Stimulated activated CD8-positive, alpha-beta memory T cell treated with anti-CD3 and anti-CD28 coated beads, Interleukin-15, amount 100 ng/mL, for 1 hour (primary cell): Measurements from ENCODE around the gene BID.
"Not testable (repeated sequence)": the region's sequence is repeated elsewhere in the genome, so short reads cannot be mapped to it uniquely, and the experiment has no call there.

Source experiments
- DNase-seq: peaks from one replicate; pipeline ENCODE4 v3.0.0-alpha.2; 2020; ENCODE audit warnings: low read depth

BID gene

DNA sequence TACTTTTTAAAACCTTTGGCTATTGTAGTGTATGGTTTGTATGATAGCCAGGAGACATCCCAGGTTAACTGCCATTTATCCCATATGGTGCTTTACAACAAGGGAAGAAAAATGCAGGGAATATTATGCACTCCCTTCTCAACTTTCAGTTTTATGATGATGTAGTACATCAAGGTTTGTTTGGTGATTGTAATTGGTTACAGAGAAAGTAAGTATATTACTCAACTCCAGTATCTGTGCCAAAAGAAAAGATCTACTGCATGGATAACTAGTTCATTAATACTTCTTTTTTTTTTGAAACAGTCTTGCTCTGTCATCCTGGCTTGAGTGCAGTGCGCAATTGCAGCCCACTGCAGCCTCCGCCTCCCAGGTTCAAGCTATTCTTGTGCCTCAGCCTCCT is 70.5 kb downstream of the BID start:
- no peak for DNase-seq

DNA sequence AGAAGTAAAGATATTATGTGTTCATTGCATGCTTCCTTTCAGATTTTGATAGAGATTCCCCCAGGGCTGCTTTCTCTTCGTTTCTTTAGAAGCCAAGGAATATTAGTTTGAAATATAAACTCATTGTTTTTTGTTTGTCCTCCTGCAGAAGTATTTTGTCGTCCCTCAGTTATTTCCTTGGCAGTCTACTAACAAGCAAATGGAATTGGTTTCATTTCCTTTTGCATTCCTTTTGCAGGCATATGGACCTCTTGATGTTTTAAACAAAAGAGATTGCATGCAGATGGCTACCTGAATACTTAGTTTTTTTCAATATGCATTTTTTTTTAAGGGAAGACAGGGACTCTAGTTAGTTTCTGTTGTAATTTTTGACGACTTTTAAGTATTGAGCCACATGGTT is 73.5 kb downstream of the BID start:
- no peak for DNase-seq

DNA sequence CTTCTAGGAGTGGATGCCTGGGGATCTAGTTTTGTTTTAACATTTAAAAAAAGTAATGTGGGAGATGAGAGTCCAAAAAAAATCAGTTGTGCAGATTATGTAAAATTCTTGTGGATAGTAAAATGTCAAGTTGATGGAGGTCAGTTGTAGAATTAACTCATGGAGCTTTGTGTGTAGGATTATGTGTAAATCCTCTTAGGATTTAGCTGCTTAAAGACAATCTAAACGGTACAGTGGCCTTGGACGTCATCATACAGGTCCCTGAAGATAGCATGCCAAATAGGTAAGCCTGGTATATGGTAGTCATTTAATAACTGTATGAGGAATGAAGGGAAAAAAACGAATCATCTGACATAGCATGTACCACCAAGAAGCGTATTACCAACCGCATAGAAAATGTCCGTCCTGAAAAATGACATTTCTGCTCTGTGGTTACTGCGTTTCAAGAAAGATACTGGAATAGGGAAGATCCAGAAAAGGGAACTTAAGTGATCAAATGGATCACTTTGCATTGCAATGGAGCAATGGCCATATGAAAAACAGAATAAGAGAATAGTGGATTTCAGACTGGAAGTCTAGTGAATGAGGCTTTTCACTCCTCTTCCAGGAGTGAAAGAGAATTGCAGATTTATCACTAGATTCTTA is 74.5 kb downstream of the BID start:
- DNase-seq: no peak

- no peak for DNase-seq
Observed at GRCh38 chr22:17698948-17699347, 75.3 kb downstream of the BID start.

DNA sequence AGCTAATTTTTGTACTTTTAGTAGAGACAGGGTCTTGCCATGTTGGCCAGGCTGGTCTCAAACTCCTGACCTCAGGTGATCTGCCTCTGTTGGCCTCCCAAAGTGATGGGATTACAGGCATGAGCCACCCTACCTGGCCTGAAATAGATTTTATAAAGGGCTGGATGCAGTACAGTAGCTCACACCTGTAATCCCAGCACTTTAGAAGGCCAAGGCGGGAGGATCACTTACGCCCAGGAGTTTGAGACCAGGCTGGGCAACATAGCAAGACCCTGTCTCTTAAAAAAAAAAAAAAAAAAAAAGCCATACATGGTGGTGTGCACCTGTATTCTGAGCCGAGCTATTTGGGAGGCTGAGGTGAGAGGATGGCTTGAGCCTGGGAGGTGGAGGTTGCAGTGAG is 76.0 kb downstream of the BID start:
- not testable (repeated sequence) for DNase-seq

DNA sequence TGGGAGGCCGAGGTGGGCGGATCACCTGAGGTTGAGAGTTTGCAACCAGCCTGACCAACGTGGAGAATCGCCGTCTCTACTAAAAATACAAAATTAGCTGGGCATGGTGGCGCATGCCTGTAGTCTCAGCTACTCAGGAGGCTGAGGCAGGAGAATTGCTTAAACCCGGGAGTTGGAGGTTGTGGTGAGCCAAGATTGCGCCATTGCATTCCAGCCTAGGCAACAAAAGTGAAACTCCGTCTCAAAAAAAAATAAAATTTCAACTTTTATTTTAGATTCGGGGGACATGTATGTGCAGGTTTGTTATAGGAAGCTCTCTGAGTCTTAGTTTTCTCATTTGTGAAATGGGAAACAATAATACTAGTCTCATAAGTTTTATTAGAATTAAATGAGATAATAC is 77.1 kb downstream of the BID start:
- not testable (repeated sequence) for DNase-seq

- no peak for DNase-seq
Observed at GRCh38 chr22:17695986-17696385, 78.3 kb downstream of the BID start.

DNA sequence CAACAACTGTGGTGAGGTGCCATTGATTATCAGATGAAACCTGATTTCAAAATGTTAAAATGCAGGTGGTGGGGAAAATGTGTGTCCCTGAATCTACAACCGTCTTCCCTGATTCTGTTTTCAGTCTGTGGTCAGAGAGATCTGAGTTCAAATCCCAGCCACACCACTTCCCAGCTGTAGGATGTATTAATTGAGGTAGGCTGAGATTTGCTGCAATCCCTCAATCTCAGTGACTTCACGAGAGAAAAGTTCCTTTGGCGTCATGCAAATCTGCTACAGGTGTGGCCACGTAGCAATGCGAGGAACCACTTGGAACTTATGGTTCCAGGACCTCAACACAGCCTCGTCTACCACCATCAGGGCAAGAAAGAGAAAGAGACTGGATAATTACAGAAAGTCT is 79.5 kb downstream of the BID start:
- DNase-seq: no peak

DNA sequence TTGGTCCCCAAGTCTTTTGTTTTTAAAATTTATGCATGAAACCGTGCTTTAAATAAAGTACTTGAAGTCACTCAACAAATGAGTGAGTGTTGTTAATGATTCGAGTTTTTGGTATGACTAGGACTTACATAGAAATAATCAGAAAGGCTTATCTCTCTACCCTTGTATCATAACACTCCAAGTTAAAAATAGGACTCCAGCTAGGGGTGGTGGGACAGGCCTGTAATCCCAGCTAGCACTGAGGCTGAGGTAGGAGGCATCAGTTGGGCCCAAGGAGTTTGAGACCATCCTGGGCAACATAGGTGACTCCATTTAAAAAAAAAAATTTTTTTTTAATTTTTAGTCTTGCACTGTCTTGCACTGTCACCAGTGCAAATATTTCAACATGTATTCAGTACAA is 80.1 kb downstream of the BID start:
- DNase-seq: no peak

- DNase-seq: no peak
Observed at GRCh38 chr22:17692841-17693240, 81.4 kb downstream of the BID start.

DNA sequence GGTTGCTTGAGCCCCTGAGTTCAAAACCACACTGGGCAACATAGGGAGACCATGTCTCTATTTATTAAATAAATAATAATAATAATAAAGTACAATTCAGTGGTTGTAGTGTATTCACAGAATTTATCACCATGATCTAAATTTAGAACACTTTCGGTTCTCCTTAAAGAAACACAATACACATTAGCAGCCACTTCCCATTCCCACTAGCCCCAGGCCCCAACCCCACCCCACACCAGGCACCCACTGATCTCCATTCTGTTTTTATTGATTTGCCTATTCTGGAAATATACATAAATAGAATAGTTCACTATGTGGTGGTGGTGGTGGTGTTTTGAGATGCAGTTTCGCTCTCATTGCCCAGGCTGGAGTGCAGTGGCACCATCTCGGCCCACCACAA is 90.0 kb downstream of the BID start:
- DNase-seq: no peak
